ENCODE results near the gene RTP3.

DNA sequence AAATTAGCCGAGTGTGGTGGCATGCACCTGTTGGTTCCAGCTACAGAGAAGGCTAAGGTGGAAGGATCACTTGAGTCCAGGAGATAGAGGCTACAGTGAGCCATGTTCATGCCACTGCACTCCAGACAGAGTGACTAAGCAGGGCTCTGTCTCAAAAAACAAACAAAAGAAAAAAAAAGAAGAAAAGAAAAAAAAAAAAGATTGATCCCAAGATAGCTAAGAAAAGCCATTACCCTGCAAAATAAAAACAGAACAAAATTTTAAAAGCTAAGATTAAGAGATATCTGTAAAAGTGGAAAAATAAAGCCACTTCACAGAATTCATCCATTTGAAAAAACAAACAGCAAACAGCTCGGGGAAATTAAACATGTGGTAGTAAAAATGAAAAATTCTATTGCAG is 44.6 kb downstream of the RTP3 start:
- TF ChIP-seq CTCF (IDR thresholded peaks at IDR 0.05; ENCODE audit: low read depth, low read length, missing input control): no peak
- no peak for TF ChIP-seq YY1 (IDR thresholded peaks at IDR 0.05)
- TF ChIP-seq ATF3 (IDR thresholded peaks at IDR 0.05): no peak
- TF ChIP-seq REST (IDR thresholded peaks at IDR 0.05): no peak
- no peak for TF ChIP-seq GABPA (IDR thresholded peaks at IDR 0.05 in 1 of 2, conservative IDR thresholded peaks at IDR 0.05 in 1 of 2)

Measured in liver (tissue), 3 donors.